Naive thymus-derived CD4-positive, alpha-beta T cell (primary cell): ENCODE measurements around the gene DNAH8. TPM values are rescaled to one million over a fixed set of nuclear protein-coding genes. Genes with fewer than 3 reads are reported as not detected.

ENCODE experiments used
- ATAC-seq: fragments of 150-1000 bp; cut with Tn5 transposase; 2 replicates; pipeline ENCODE4 v1.10.0; 2021; ENCODE audit warnings: mild to moderate bottlenecking, moderate library complexity
- CTCF ChIA-PET: fragments of 350-600 bp; sonication (Branson Sonifier 250); formaldehyde crosslinking; loops from one replicate; lab custom pipeline; 2021; ENCODE audit warnings: antibody characterized with exemption; lab: Charles Lee
- POLR2A ChIA-PET: fragments of 350-600 bp; sonication (Branson Sonifier 250); formaldehyde crosslinking; loops from one replicate; lab custom pipeline; 2021; ENCODE audit warnings: antibody characterized with exemption, inconsistent platforms; lab: Charles Lee
- DNase-seq, 9 donors: peaks; one replicate each; pipeline versions ENCODE4 v3.0.0 to v3.0.0-alpha.2; 2020 to 2022; ENCODE audit warnings: mixed read lengths in 1 of 9
- H3K27ac ChIP-seq: one replicate; pipeline ENCODE4 v1.7.0; 2013; ENCODE audit warnings: mild to moderate bottlenecking, low read depth, low read length, moderate library complexity
- H3K27me3 ChIP-seq, 2 donors: one replicate each; pipeline ENCODE4 v1.7.0; 2013; ENCODE audit warnings: low read length in 2 of 2, mild to moderate bottlenecking in 2 of 2, moderate library complexity in 2 of 2; ENCODE audit not compliant: control insufficient read depth in 2 of 2, insufficient read depth in 2 of 2
- H3K36me3 ChIP-seq, 3 experiments: 1 replicate in 2 of 3; 2 replicates in 1 of 3; pipeline ENCODE4 v1.7.0; 2013; ENCODE audit warnings: low read length in 3 of 3, mild to moderate bottlenecking in 3 of 3, moderate library complexity in 1 of 3; ENCODE audit not compliant: insufficient read depth in 3 of 3, control insufficient read depth in 2 of 3
- H3K4me1 ChIP-seq, 2 donors: one replicate each; pipeline ENCODE4 v1.7.0; 2013; ENCODE audit warnings: low read length in 2 of 2, mild to moderate bottlenecking in 2 of 2, moderate library complexity in 1 of 2; ENCODE audit not compliant: control insufficient read depth in 2 of 2, insufficient read depth in 2 of 2
- H3K4me3 ChIP-seq: 2 replicates; pipeline ENCODE4 v1.7.0; 2013; ENCODE audit warnings: mild to moderate bottlenecking, low read length
- H3K9me3 ChIP-seq, 3 experiments: 1 replicate in 2 of 3; 2 replicates in 1 of 3; pipeline ENCODE4 v1.7.0; 2013; ENCODE audit warnings: low read length in 3 of 3; ENCODE audit not compliant: control insufficient read depth in 2 of 3
- H3K27ac Mint-ChIP-seq, 9 donors: one replicate each; pipeline ENCODE4 v1.8.0; 2020 to 2022; ENCODE audit warnings: mixed read lengths in 9 of 9, mild to moderate bottlenecking in 8 of 9, moderate library complexity in 5 of 9, inconsistent platforms in 2 of 9
- H3K27me3 Mint-ChIP-seq, 5 donors: one replicate each; pipeline ENCODE4 v1.8.0; 2021 to 2022; ENCODE audit warnings: mixed read lengths in 5 of 5, mild to moderate bottlenecking in 1 of 5
- H3K36me3 Mint-ChIP-seq, 5 donors: one replicate each; pipeline ENCODE4 v1.8.0; 2020 to 2022; ENCODE audit warnings: mixed read lengths in 5 of 5, mild to moderate bottlenecking in 3 of 5, inconsistent platforms in 1 of 5
- H3K4me1 Mint-ChIP-seq, 7 donors: one replicate each; pipeline ENCODE4 v1.8.0; 2020 to 2022; ENCODE audit warnings: mixed read lengths in 7 of 7, mild to moderate bottlenecking in 3 of 7, inconsistent platforms in 1 of 7
- H3K4me3 Mint-ChIP-seq, 10 donors: one replicate each; pipeline ENCODE4 v1.8.0; 2020 to 2022; ENCODE audit warnings: mild to moderate bottlenecking in 10 of 10, mixed read lengths in 10 of 10, moderate library complexity in 6 of 10, inconsistent platforms in 2 of 10
- H3K9me3 Mint-ChIP-seq, 11 donors: one replicate each; pipeline ENCODE4 v1.8.0; 2020 to 2022; ENCODE audit warnings: mixed read lengths in 11 of 11, mild to moderate bottlenecking in 4 of 11, inconsistent platforms in 1 of 11, moderate library complexity in 1 of 11
- intact Hi-C, 2 donors: fragments of 100-400 bp; cut with micrococcal nuclease; formaldehyde crosslinking; loops; one replicate each; pipeline ENCODE4 v1.15.1; 2023
- polyA plus RNA-seq, 2 donors: library from polyadenylated mRNA; unstranded; fragments of 300-500 nt; fragmentation: Illumina TruSeq; gene quantifications; one replicate each; pipeline ENCODE4 v1.2.3, GENCODE V29; 2021
- total RNA-seq, 6 experiments: library from RNA in 5 of 6; stranded (reverse) in 5 of 6; gene quantifications; 1 replicate in 5 of 6; 2 replicates in 1 of 6; pipeline ENCODE4 v1.2.3 and lab custom pipeline; 2021 to 2026

The DNAH8 gene
- total and polyA plus RNA-seq, 7 experiments from 2014 or later = 0.02 to 0.15 (median 0.05) TPM; not detected in 2

DNA sequence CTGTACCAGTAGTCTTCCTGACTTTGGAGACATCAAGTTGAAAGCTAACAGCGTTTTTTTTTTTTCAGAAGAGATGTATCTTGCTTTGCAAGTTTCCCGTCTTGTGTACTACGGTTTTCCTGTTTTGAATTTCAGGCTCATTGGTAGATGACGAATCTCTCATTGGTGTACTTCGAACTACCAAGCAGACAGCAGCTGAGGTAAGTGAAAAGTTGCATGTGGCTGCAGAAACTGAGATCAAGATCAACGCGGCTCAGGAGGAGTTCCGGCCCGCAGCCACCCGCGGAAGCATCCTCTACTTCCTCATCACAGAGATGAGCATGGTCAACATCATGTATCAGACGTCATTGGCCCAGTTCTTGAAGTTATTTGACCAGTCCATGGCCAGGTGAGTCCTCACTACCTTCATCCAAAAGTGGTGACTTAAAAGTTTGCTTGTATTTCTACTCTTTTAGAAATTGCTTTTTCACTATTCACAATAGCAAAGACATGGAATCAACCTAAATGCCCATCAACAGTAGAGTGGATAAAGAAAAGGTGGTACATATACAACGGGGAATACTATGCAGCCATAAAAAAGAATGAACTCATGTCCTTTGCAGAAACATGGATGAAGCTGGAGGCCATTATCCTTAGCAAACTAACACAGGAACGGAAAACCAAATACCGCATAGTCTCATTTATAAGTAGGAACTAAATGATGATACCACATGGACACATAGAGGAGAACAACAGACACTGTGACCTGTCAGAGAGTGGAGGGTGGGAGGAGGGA lies 222.9 kb downstream of the DNAH8 start:
- Histone ChIP-seq H3K36me3 (no peaks in the 10 kb centered on the region), H3K9me3 (no peaks in the 10 kb centered on the region), H3K27ac (no peak overlapping the region), H3K4me3 (no peak overlapping the region), H3K27me3 (no peaks in the 10 kb centered on the region), H3K4me1 (no peaks in the 10 kb centered on the region)
- Mint-ChIP-seq H3K4me1 (peaks cover 0 to 3% (median 0%) of the 10 kb centered on the region in 7 donors), H3K4me3 (no peak overlapping the region), H3K9me3 (peaks cover 0 to 4% (median 0%) of the 10 kb centered on the region in 11 donors), H3K27me3 (peaks cover 0 to 7% (median 5%) of the 10 kb centered on the region in 5 donors), H3K36me3 (no peaks in the 10 kb centered on the region), H3K27ac (no peak overlapping the region)
- DNase-seq (no peak), ATAC-seq (no peak)
- POLR2A ChIA-PET = no interaction called here
- intact Hi-C loops = no loop called here
- CTCF ChIA-PET = no interaction called here

DNA sequence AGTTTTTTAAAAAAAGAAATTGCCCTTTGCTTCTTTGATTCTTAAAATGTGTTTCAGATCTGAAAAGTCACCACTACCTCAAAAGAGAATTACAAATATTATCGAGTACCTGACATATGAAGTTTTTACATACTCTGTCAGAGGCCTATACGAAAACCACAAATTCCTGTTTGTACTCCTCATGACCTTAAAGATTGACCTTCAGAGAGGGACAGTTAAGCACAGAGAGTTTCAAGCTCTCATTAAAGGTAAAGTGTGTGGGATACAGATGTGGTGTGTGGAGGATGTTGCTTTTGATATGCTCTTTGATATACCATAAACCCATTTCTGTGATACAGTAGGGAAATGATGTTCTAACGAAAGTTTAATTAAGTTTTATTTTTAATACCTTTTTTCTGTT lies 223.6 kb downstream of the DNAH8 start:
- H3K4me3 ChIP-seq = no peak overlapping the region
- ChIA-PET POLR2A (no interaction called here), CTCF (no interaction called here)
- H3K27me3 Mint-ChIP-seq = peaks cover 0 to 8% (median 5%) of the 10 kb centered on the region in 5 donors
- no peaks in the 10 kb centered on the region for H3K36me3 Mint-ChIP-seq
- no peaks in the 10 kb centered on the region for H3K36me3 ChIP-seq
- H3K27me3 ChIP-seq = no peaks in the 10 kb centered on the region
- peaks cover 0 to 3% (median 0%) of the 10 kb centered on the region in 7 donors for H3K4me1 Mint-ChIP-seq
- H3K9me3 ChIP-seq = no peaks in the 10 kb centered on the region
- intact Hi-C loops = no loop called here
- DNase-seq (no peak), ATAC-seq (no peak)
- H3K4me1 ChIP-seq = no peaks in the 10 kb centered on the region
- no peak overlapping the region for H3K27ac Mint-ChIP-seq
- peaks cover 0 to 4% (median 0%) of the 10 kb centered on the region in 11 donors for H3K9me3 Mint-ChIP-seq
- no peak overlapping the region for H3K27ac ChIP-seq
- no peak overlapping the region for H3K4me3 Mint-ChIP-seq

DNA sequence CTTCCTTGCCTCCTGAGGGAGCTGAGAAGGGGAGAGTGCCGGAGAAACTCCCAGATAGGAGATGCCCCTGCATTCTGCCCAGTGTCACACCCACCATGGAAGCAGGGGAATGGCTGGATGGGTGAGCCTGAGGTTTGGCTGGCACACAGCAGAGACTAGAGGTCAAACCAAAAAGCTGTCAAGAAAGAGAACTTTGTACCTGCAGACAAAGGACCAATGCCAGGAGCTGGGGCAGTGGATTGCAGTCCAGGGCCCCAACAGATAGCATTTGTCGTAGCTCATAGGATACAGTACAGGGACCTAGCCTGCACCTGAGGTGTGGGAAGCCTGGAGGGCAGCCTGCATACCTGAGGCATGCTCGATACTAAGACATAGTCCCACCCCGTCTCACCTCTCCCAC lies 227.3 kb downstream of the DNAH8 start:
- intact Hi-C loops = no loop called here
- no peak overlapping the region for H3K4me3 Mint-ChIP-seq
- H3K27me3 ChIP-seq = no peaks in the 10 kb centered on the region
- peaks cover 0 to 3% (median 0%) of the 10 kb centered on the region in 7 donors for H3K4me1 Mint-ChIP-seq
- DNase-seq = no peak
- CTCF ChIA-PET = interaction anchor here (0.6 kb wide), 1 partner anchor 357 kb away, joined by 3 read pairs; no protein-coding TSS in a partner anchor
- H3K36me3 ChIP-seq = no peaks in the 10 kb centered on the region
- no peaks in the 10 kb centered on the region for H3K4me1 ChIP-seq
- no peak overlapping the region for H3K27ac Mint-ChIP-seq
- peaks cover 0 to 8% (median 5%) of the 10 kb centered on the region in 5 donors for H3K27me3 Mint-ChIP-seq
- H3K4me3 ChIP-seq = no peak overlapping the region
- ATAC-seq = no peak
- H3K9me3 Mint-ChIP-seq = peaks cover 0 to 4% (median 0%) of the 10 kb centered on the region in 11 donors
- no peaks in the 10 kb centered on the region for H3K36me3 Mint-ChIP-seq
- POLR2A ChIA-PET = no interaction called here
- no peak overlapping the region for H3K27ac ChIP-seq
- no peaks in the 10 kb centered on the region for H3K9me3 ChIP-seq

DNA sequence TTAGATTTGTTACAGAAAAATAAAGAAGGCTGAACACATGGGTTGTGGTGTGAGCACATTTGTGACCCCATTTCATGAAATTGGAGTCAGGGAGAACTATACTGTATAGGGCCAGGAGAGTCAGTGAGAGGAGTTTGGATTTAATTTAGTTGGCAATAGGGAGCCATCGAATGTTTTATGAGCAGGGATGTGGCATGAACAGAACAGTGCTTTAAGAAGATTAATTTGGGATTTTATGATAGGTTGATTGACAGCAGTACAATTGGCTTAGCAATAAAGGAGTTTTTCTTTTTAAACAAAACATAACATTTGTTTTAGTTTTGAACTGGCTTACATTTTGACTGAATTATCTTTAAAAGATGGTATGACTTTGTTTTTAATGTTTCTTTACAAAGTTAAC lies 227.9 kb downstream of the DNAH8 start:
- Histone ChIP-seq H3K27me3 (no peaks in the 10 kb centered on the region), H3K4me1 (no peaks in the 10 kb centered on the region), H3K36me3 (no peaks in the 10 kb centered on the region), H3K9me3 (no peaks in the 10 kb centered on the region), H3K27ac (no peak overlapping the region), H3K4me3 (no peak overlapping the region)
- H3K4me1 Mint-ChIP-seq = peaks cover 0 to 3% (median 0%) of the 10 kb centered on the region in 7 donors
- peaks cover 0 to 8% (median 5%) of the 10 kb centered on the region in 5 donors for H3K27me3 Mint-ChIP-seq
- H3K9me3 Mint-ChIP-seq = peaks cover 0 to 4% (median 0%) of the 10 kb centered on the region in 11 donors
- no peak overlapping the region for H3K4me3 Mint-ChIP-seq
- DNase-seq (no peak), ATAC-seq (no peak)
- POLR2A ChIA-PET = no interaction called here
- intact Hi-C loops = no loop called here
- CTCF ChIA-PET = interaction anchor here (0.6 kb wide), 1 partner anchor 75 kb away, joined by 4 read pairs; no protein-coding TSS in a partner anchor
- H3K36me3 Mint-ChIP-seq = no peaks in the 10 kb centered on the region
- H3K27ac Mint-ChIP-seq = no peak overlapping the region

DNA sequence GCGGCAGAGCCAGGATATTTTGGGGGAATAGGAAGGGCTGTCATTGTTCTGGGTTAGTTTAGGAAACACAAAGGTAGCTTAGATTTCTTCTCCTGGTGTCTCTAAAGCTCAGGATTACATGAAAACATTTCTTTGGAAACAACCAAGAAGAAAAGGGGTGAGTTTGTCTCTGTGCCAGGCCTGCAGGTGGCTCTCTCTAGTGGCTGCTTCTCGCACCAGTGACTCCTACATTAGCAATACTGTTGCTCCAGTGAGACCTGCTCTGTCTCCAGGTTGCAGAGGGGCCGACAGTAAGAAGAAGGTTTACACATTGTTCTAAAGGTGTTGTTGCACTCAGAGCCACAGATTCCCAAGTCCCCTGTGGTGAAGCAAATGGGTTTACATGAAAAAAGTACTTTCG lies 228.9 kb downstream of the DNAH8 start:
- CTCF ChIA-PET = interaction anchor here (1.1 kb wide), 1 partner anchor 71 kb away, joined by 3 read pairs; no protein-coding TSS in a partner anchor
- H3K4me3 Mint-ChIP-seq = no peak overlapping the region

DNA sequence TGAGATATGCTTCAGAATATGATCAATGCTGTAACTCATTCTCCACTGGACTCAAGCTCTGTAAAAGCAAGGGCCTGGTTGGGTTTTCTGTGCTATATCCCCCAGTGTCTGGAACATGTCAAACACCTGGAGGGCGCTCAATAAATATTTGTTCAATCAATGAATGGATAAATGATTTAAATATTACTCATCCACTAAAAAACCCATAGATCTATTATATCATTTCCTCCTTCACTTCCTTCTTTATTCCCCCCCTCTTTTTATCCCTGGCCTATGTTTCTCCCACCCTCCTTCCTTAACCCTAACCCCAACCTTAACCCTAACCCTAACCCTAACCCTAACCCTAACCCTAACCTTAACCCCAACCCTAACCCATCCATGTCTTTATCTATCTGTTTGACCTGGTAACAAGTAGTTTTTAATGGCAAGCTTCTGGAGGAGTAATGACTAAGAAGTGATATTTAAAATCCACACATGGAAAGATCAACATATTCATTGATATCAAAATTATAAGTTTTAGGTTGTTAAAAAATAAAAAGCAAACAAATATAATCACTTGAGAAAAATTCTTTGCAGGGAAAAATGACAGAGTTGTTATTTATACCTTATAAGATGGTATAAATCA lies 229.7 kb downstream of the DNAH8 start:
- Histone ChIP-seq H3K9me3 (no peaks in the 10 kb centered on the region), H3K4me3 (no peak overlapping the region), H3K27me3 (no peaks in the 10 kb centered on the region), H3K36me3 (no peaks in the 10 kb centered on the region), H3K4me1 (no peaks in the 10 kb centered on the region), H3K27ac (no peak overlapping the region)
- CTCF ChIA-PET = interaction anchor here (1.1 kb wide), 1 partner anchor 72 kb away, joined by 3 read pairs; no protein-coding TSS in a partner anchor
- H3K4me3 Mint-ChIP-seq = no peak overlapping the region
- no peak overlapping the region for H3K27ac Mint-ChIP-seq
- DNase-seq (no peak), ATAC-seq (no peak)
- H3K4me1 Mint-ChIP-seq = no peaks in the 10 kb centered on the region
- intact Hi-C loops = no loop called here
- peaks cover 0 to 14% (median 7%) of the 10 kb centered on the region in 5 donors for H3K27me3 Mint-ChIP-seq
- no peaks in the 10 kb centered on the region for H3K36me3 Mint-ChIP-seq
- POLR2A ChIA-PET = interaction anchor here (0.6 kb wide), 1 partner anchor 9 kb away, joined by 5 read pairs; no protein-coding TSS in a partner anchor
- peaks cover 0 to 2% (median 0%) of the 10 kb centered on the region in 11 donors for H3K9me3 Mint-ChIP-seq

More for the DNA sequence above, 228.9 kb downstream of the DNAH8 start:
- Histone ChIP-seq H3K9me3 (no peaks in the 10 kb centered on the region), H3K27me3 (no peaks in the 10 kb centered on the region), H3K36me3 (no peaks in the 10 kb centered on the region), H3K4me1 (no peaks in the 10 kb centered on the region), H3K27ac (no peak overlapping the region), H3K4me3 (no peak overlapping the region)
- Mint-ChIP-seq H3K27ac (no peak overlapping the region), H3K27me3 (peaks cover 0 to 11% (median 7%) of the 10 kb centered on the region in 5 donors), H3K9me3 (peaks cover 0 to 2% (median 0%) of the 10 kb centered on the region in 11 donors), H3K4me1 (no peaks in the 10 kb centered on the region), H3K36me3 (no peaks in the 10 kb centered on the region)
- DNase-seq (no peak), ATAC-seq (no peak)
- intact Hi-C loops = no loop called here
- POLR2A ChIA-PET = no interaction called here
